Activated naive CD8-positive, alpha-beta T cell treated with anti-CD3 and anti-CD28 coated beads for 36 hours (primary cell): Measurements from ENCODE around the gene LEKR1. TPM values are rescaled to one million over a fixed set of nuclear protein-coding genes. Genes with fewer than 3 reads are reported as not detected.
"Not testable (repeated sequence)": the region's sequence is repeated elsewhere in the genome, so short reads cannot be mapped to it uniquely, and the experiment has no call there.

Experiments
- DNase-seq: peaks from one replicate; pipeline ENCODE4 v3.0.0; 2021
- H3K27ac Mint-ChIP-seq: one replicate; pipeline ENCODE4 v1.8.0; 2022; ENCODE audit warnings: mild to moderate bottlenecking, moderate library complexity, mixed read lengths
- H3K27me3 Mint-ChIP-seq: one replicate; pipeline ENCODE4 v1.8.0; 2022; ENCODE audit warnings: mild to moderate bottlenecking, mixed read lengths
- H3K36me3 Mint-ChIP-seq: one replicate; pipeline ENCODE4 v1.8.0; 2021; ENCODE audit warnings: mild to moderate bottlenecking, mixed read lengths
- H3K4me1 Mint-ChIP-seq: one replicate; pipeline ENCODE4 v1.8.0; 2021; ENCODE audit warnings: mixed read lengths
- H3K4me3 Mint-ChIP-seq: one replicate; pipeline ENCODE4 v1.8.0; 2022; ENCODE audit warnings: mild to moderate bottlenecking, moderate library complexity, mixed read lengths
- H3K9me3 Mint-ChIP-seq: one replicate; pipeline ENCODE4 v1.8.0; 2022; ENCODE audit warnings: mixed read lengths
- total RNA-seq, 2 experiments: library from RNA; stranded (reverse); gene quantifications; one replicate each; pipeline ENCODE4 v1.2.3, GENCODE V29; 2021

Gene LEKR1
- total RNA-seq, 2 experiments from 2014 or later = 0.74 to 2.4 TPM

GRCh38 chr3:156840826-156841689 is 14.9 kb downstream of the LEKR1 start:
- H3K9me3 Mint-ChIP-seq = no peaks in the 10 kb centered on the region
- peaks cover 3% of the 10 kb centered on the region for H3K4me1 Mint-ChIP-seq

GRCh38 chr3:156843071-156843808 is 17.1 kb downstream of the LEKR1 start:
- no peaks in the 10 kb centered on the region for H3K9me3 Mint-ChIP-seq
- H3K27ac Mint-ChIP-seq = peak overlapping the region; percentile 14
- no peak overlapping the region for H3K4me3 Mint-ChIP-seq
- peaks cover 3% of the 10 kb centered on the region for H3K4me1 Mint-ChIP-seq
- DNase-seq = no peak
- no peaks in the 10 kb centered on the region for H3K27me3 Mint-ChIP-seq
- peaks cover 1% of the 10 kb centered on the region for H3K36me3 Mint-ChIP-seq

More at GRCh38 chr3:156840826-156841689, 14.9 kb downstream of the LEKR1 start:
- Mint-ChIP-seq H3K4me3 (no peak overlapping the region), H3K36me3 (peaks cover 1% of the 10 kb centered on the region), H3K27me3 (no peaks in the 10 kb centered on the region), H3K27ac (no peak overlapping the region)
- no peak for DNase-seq

- Mint-ChIP-seq H3K4me3 (no peak overlapping the region), H3K4me1 (peaks cover 3% of the 10 kb centered on the region), H3K27ac (no peak overlapping the region), H3K36me3 (peaks cover 1% of the 10 kb centered on the region), H3K27me3 (no peaks in the 10 kb centered on the region), H3K9me3 (no peaks in the 10 kb centered on the region)
- DNase-seq = no peak
These were observed 21.7 kb downstream of the LEKR1 start for GRCh38 chr3:156847752-156848448.

- DNase-seq = no peak
- Mint-ChIP-seq H3K27me3 (no peaks in the 10 kb centered on the region), H3K36me3 (no peaks in the 10 kb centered on the region), H3K9me3 (no peaks in the 10 kb centered on the region), H3K4me1 (no peaks in the 10 kb centered on the region), H3K4me3 (no peak overlapping the region), H3K27ac (no peak overlapping the region)
These were observed 33.4 kb downstream of the LEKR1 start for GRCh38 chr3:156859578-156859977.

- DNase-seq = no peak
- no peaks in the 10 kb centered on the region for H3K27me3 Mint-ChIP-seq
- no peak overlapping the region for H3K27ac Mint-ChIP-seq
- H3K9me3 Mint-ChIP-seq = no peaks in the 10 kb centered on the region
- no peak overlapping the region for H3K4me3 Mint-ChIP-seq
- no peaks in the 10 kb centered on the region for H3K4me1 Mint-ChIP-seq
- no peaks in the 10 kb centered on the region for H3K36me3 Mint-ChIP-seq
These were observed 34.7 kb downstream of the LEKR1 start for GRCh38 chr3:156860873-156861272.

GRCh38 chr3:156862338-156862737 is 36.2 kb downstream of the LEKR1 start:
- no peak for DNase-seq
- Mint-ChIP-seq H3K9me3 (no peaks in the 10 kb centered on the region), H3K4me3 (no peak overlapping the region), H3K27ac (no peak overlapping the region), H3K4me1 (no peaks in the 10 kb centered on the region), H3K27me3 (no peaks in the 10 kb centered on the region), H3K36me3 (no peaks in the 10 kb centered on the region)

- no peak overlapping the region for H3K4me3 Mint-ChIP-seq
- H3K36me3 Mint-ChIP-seq = no peaks in the 10 kb centered on the region
- no peaks in the 10 kb centered on the region for H3K9me3 Mint-ChIP-seq
- H3K4me1 Mint-ChIP-seq = no peaks in the 10 kb centered on the region
- no peak for DNase-seq
- no peaks in the 10 kb centered on the region for H3K27me3 Mint-ChIP-seq
- no peak overlapping the region for H3K27ac Mint-ChIP-seq
These were observed 39.6 kb downstream of the LEKR1 start for GRCh38 chr3:156865732-156866131.

- no peak overlapping the region for H3K4me3 Mint-ChIP-seq
- peaks cover 7% of the 10 kb centered on the region for H3K9me3 Mint-ChIP-seq
- no peaks in the 10 kb centered on the region for H3K27me3 Mint-ChIP-seq
- H3K4me1 Mint-ChIP-seq = no peaks in the 10 kb centered on the region
- peaks cover 8% of the 10 kb centered on the region for H3K36me3 Mint-ChIP-seq
- H3K27ac Mint-ChIP-seq = no peak overlapping the region
- no peak for DNase-seq
These were observed 41.0 kb downstream of the LEKR1 start for GRCh38 chr3:156867174-156867573.

- Mint-ChIP-seq H3K4me3 (no peak overlapping the region), H3K36me3 (peaks cover 9% of the 10 kb centered on the region), H3K9me3 (peaks cover 9% of the 10 kb centered on the region), H3K27me3 (no peaks in the 10 kb centered on the region), H3K27ac (no peak overlapping the region), H3K4me1 (no peaks in the 10 kb centered on the region)
- no peak for DNase-seq
These were observed 41.8 kb downstream of the LEKR1 start for GRCh38 chr3:156867920-156868319.

GRCh38 chr3:156873906-156874305 is 47.8 kb downstream of the LEKR1 start:
- Mint-ChIP-seq H3K27me3 (no peaks in the 10 kb centered on the region), H3K36me3 (peaks cover 43% of the 10 kb centered on the region), H3K9me3 (peaks cover 45% of the 10 kb centered on the region), H3K4me3 (no peak overlapping the region), H3K27ac (no peak overlapping the region), H3K4me1 (no peaks in the 10 kb centered on the region)
- DNase-seq = no peak

- Mint-ChIP-seq H3K36me3 (peaks cover 35% of the 10 kb centered on the region), H3K9me3 (peaks cover 43% of the 10 kb centered on the region)
- H3K4me3 Mint-ChIP-seq, H3K27me3 Mint-ChIP-seq, H3K4me1 Mint-ChIP-seq, H3K27ac Mint-ChIP-seq, DNase-seq: not testable (repeated sequence)
These were observed 53.3 kb downstream of the LEKR1 start for GRCh38 chr3:156879491-156879890.

- H3K27ac Mint-ChIP-seq = no peak overlapping the region
- no peaks in the 10 kb centered on the region for H3K4me1 Mint-ChIP-seq
- peaks cover 23% of the 10 kb centered on the region for H3K9me3 Mint-ChIP-seq
- no peak overlapping the region for H3K4me3 Mint-ChIP-seq
- H3K36me3 Mint-ChIP-seq = peaks cover 14% of the 10 kb centered on the region
- H3K27me3 Mint-ChIP-seq = no peaks in the 10 kb centered on the region
- no peak for DNase-seq
These were observed 59.6 kb downstream of the LEKR1 start for GRCh38 chr3:156885761-156886160.

GRCh38 chr3:156888176-156888575 is 62.0 kb downstream of the LEKR1 start:
- no peak for DNase-seq
- Mint-ChIP-seq H3K27ac (no peak overlapping the region), H3K9me3 (peaks cover 19% of the 10 kb centered on the region), H3K4me3 (no peak overlapping the region), H3K27me3 (no peaks in the 10 kb centered on the region), H3K36me3 (peaks cover 12% of the 10 kb centered on the region), H3K4me1 (no peaks in the 10 kb centered on the region)

GRCh38 chr3:156888576-156888975 is 62.4 kb downstream of the LEKR1 start:
- H3K9me3 Mint-ChIP-seq = peaks cover 19% of the 10 kb centered on the region
- H3K4me3 Mint-ChIP-seq = no peak overlapping the region
- H3K36me3 Mint-ChIP-seq = peaks cover 12% of the 10 kb centered on the region
- H3K27me3 Mint-ChIP-seq = no peaks in the 10 kb centered on the region
- no peak for DNase-seq
- H3K4me1 Mint-ChIP-seq = no peaks in the 10 kb centered on the region
- no peak overlapping the region for H3K27ac Mint-ChIP-seq

- peaks cover 6% of the 10 kb centered on the region for H3K36me3 Mint-ChIP-seq
- no peaks in the 10 kb centered on the region for H3K4me1 Mint-ChIP-seq
- H3K9me3 Mint-ChIP-seq = peaks cover 9% of the 10 kb centered on the region
- no peak overlapping the region for H3K27ac Mint-ChIP-seq
- DNase-seq = no peak
- H3K27me3 Mint-ChIP-seq = no peaks in the 10 kb centered on the region
- H3K4me3 Mint-ChIP-seq = no peak overlapping the region
These were observed 66.5 kb downstream of the LEKR1 start for GRCh38 chr3:156892701-156893100.
